Activated CD4-positive, CD25-positive, alpha-beta regulatory T cell (primary cell): Measurements from ENCODE around the gene SLC16A5.
"Not testable (repeated sequence)": the region's sequence is repeated elsewhere in the genome, so short reads cannot be mapped to it uniquely, and the experiment has no call there.

Experiments used
- DNase-seq, 4 experiments: peaks; one replicate each; lab custom pipeline; 2025; lab: John Stamatoyannopoulos, UW

Gene SLC16A5, protein sequence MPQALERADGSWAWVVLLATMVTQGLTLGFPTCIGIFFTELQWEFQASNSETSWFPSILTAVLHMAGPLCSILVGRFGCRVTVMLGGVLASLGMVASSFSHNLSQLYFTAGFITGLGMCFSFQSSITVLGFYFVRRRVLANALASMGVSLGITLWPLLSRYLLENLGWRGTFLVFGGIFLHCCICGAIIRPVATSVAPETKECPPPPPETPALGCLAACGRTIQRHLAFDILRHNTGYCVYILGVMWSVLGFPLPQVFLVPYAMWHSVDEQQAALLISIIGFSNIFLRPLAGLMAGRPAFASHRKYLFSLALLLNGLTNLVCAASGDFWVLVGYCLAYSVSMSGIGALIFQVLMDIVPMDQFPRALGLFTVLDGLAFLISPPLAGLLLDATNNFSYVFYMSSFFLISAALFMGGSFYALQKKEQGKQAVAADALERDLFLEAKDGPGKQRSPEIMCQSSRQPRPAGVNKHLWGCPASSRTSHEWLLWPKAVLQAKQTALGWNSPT

DNA sequence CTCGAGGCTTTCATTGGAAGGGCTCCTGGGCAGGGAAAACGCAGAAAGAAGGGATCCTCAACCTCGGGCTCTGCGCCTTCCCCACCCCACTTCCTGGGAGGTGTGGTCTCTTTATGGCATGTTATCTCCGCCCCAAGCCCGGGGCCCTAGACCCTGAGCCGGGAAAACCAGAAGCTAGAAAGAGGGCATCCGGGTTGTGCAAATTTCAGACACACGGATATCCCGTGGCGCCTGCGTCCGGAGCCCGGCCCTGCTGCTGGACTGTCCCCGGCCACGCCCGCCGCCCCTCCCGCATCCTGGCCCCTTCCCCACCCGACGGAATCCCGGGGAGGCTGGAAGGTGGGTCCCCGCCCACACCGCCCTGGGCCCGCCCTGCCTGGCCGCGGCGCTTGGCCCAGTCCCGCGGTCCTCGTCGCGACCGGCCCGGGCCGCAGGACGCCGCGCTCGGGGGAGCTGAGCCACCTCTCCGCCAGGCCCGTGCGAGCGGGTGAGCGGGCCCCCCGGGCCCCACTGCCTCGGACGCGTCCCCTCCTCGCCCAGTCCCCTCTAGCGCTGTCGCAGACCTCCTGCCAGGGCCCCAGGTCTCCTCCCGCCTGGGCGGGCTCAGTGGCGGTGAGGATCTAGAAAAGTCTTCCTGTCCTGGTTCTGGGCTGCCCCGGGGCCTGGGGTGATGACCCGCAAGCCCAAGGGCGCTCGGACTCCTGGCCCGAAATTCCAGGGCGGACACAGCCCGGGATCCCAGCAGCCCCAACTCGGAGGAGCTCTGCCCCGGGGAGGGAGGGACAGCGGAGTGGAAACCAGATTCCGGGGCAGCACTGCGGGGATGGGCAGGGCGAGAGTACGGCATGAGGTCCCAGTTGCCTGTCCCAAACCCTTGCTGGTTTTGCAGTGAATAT, at the start of gene SLC16A5:
TSS of gene SLC16A5 (plus strand) at position 397 of the 896 bp plus-strand sequence. CDS start 5,683 bp downstream, outside the sequence.
- peak in 1 of 4 experiments; percentile 45 for DNase-seq

DNA sequence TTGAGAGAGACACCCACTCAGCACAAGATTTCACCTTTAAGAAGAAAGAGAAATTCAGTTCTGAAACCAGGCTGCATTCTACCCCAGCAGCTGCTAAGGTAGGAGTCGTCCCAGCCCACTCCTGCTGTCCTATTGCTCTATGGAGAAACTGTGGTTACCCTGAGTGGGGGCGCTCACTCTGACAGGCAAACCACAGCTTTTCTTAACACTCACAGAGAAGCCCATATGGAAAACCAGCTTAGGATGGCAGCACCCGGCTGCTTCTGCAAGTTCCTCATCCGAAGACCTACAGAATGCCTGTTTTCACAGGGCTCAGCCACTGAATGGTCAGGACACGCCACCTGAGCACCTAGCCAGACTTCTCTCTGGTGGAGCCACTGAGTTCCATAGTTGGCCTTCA, 48.5 kb upstream of the SLC16A5 start:
- no peak for DNase-seq

DNA sequence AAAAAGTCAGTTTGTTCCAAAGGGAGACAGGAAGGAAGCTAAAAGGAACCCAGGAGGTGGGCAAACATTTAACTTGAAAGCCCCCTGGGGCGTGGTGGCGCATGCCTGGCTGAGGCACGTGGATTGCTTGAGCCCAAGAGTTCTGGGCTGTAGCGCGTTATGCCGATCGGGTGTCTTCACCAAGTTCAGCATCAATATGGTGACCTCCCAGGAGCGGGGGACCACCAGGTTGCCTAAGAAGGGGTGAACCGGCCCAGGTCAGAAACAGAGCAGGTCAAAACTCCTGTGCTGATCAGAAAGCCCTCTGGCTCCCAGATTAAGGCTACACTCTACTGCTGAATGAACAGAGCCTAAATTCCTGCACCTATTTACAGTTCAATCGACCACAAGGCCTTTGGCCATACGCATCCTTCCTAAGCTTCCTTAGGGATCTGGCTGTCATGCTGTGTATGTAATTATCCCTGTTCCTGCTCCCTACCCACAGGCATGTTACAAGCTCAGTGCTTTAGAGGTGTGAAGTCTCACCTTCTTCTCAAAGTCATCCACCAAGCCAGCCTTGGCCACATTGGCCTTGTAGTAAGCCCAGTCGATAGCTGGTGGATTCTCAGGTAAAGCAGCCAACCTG, 46.0 kb upstream of the SLC16A5 start:
- no peak for DNase-seq

DNA sequence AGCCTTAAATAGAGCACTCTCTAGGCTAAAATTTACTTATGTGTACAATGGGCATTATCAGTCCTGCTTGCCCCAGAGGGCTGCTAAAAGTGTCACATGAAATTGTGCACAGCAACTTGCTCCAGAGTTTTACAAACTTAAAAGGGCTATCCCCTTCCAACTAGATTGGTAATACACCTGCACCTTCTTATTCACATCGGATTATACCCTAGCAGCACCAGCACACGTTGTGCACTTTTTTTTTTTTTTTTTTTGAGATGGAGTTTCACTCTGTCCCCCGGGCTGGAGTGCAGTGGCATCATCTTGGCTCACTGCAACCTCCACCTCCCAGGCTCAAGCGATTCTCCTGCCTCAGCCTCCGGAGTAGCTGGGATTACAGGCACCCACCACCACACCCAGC, 44.0 kb upstream of the SLC16A5 start:
- DNase-seq, result not testable (repeated sequence)

DNA sequence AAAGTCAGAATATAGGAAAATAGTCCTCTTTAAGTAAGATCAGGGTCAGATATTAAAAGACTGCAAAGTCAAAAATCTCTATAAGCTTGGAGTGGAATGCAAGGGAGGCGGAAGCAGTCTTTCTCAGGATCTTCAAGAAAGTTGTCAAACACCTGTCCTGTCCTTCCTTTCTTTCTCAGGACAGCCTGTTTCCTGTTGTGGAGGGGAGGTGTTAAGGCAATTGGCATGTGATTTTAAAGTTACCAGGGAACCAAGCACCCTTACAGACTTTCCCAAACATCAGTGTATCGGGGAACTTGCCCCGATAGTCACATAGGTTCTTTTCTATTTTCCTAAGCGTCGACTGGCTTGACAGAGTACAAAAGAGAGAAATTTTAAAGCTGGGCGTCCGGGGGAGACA, 43.0 kb upstream of the SLC16A5 start:
- no peak for DNase-seq

DNA sequence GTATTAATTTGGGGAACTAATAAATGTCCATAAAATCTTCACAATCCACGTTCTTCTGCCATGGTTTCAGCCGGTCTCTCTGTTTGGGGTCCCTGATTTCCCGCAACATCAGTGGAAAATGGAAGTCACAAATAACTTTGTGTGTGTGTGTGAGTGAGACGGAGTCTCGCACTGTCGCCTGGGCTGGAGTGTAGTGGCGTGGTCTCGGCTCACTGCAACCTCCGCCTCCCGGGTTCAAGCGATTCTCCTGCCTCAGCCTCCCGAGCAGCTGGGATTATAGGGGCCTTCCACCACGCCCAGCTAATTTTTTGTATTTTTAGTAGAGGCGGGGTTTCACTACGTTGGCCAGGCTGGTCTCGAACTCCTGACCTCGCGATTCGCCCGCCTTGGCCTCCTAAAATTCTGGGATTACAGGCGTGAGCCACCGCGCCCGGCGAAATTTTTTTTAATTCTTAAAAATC, 41.8 kb upstream of the SLC16A5 start:
- not testable (repeated sequence) for DNase-seq

- DNase-seq, result peak; percentile 86 to 90 (median 89)
Measured at GRCh38 chr17:75046407-75047289, 41.1 kb upstream of the SLC16A5 start, which contains the start of the genes ATP5PD and KCTD2. TSS of gene ATP5PD (minus strand) at chr17:75046969. CDS start at chr17:75042650, 4,319 bp downstream. TSS of gene KCTD2 (plus strand) at chr17:75047225. CDS start at chr17:75047251, 26 bp downstream.

DNA sequence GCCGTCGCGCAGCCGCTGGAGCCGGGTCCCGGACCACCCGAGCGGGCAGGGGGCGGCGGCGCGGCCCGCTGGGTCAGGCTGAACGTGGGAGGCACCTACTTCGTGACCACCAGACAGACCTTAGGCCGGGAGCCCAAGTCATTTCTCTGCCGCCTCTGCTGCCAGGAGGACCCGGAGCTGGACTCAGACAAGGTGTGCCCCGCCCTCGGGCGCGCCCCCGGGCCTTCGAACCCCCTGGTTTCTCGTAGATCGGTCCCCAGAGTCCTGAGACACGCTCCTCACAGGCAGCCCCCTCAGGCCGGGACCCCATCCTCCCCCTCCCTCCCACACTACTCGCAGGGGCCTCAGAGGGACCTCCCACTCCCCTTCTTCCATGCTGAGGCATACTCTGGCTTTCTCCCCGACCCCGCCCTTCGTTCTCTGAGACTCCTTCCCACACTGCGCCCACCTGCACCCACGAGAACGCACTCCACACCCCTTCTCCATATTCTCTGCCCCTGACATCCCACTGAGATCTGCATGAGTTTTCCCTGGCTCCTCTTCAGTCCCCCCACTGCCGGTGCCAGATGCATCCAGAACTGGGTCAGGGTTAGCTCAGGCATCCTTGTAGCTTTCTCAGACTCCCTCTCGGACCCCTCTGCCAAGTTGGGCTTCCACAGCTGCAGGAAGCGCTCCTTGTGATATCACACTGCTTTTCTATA, 40.2 kb upstream of the SLC16A5 start:
- DNase-seq, result peak in 2 of 4 experiments; percentile 8 to 11

DNA sequence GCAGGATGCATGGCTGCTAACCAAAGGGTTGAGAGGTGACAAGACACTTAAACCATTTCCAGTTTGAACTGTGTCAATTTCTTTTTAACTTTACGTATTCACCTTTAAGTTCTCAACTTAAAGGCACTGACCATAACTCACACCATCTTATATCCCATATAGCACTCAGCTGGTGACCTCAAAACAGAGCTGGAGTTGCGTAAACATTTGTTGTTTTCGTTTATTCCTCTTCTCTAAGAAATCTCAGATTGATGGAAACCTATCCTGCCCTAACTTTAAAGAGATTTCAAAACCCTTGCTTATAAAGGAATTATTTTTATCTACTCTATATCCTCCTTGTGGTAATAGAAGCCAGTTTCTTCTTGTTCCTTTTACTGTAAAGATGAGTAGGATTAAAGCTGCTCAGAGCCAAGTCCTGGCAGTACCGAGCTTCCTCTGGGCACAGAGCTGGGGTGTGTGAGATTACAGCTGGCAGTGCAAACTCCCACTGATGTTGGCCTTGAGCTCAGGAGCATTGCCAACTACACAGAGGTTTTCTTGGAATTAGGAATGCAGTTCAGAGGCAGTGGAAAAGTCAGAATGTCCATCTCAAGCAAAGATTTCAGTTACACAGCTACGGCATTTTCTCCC, 39.4 kb upstream of the SLC16A5 start:
- no peak for DNase-seq

- no peak for DNase-seq
Measured at GRCh38 chr17:75049057-75049456, 38.7 kb upstream of the SLC16A5 start.

DNA sequence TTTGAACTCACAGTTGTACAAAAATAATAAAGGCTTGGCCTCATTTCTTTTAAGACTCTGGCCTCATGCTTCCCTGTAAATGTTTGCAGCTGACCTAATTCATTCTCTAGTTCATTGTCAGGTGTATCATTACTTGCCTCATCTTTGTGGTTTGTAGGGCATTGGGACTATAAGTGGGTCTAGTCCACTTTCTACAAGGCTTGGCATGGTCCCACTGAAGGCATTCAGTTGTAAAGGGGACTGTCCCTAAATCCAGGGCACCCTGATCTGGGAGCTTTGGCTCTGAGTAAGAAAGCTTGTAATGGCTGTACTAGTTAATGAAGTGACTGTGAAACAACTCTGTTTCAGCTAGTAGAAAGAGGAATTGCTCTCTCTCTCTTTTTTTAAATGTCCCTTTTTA, 38.0 kb upstream of the SLC16A5 start:
- DNase-seq, result no peak

DNA sequence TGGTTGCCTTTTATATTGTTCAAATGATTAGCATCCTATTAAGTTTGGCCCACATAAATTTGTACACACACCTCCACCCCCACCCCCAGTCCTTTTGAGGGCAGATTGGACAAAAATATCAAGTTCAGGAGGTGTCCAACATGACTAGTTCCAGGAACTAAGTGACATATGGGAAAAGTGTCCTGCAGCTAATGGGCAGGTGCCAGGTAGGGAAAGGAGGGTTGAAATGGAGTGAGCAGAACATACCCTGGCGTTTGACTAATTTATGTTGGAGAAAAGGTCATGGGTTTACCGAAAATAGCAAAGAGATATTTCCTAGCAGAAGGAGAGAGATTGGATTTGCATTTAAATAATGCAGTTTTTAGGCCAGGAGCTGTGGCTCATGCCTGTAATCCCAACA, 35.8 kb upstream of the SLC16A5 start:
- no peak for DNase-seq

- DNase-seq, result no peak
Measured at GRCh38 chr17:75059369-75060345, 28.1 kb upstream of the SLC16A5 start.

GRCh38 chr17:75060434-75061054, 27.2 kb upstream of the SLC16A5 start:
- no peak for DNase-seq

DNA sequence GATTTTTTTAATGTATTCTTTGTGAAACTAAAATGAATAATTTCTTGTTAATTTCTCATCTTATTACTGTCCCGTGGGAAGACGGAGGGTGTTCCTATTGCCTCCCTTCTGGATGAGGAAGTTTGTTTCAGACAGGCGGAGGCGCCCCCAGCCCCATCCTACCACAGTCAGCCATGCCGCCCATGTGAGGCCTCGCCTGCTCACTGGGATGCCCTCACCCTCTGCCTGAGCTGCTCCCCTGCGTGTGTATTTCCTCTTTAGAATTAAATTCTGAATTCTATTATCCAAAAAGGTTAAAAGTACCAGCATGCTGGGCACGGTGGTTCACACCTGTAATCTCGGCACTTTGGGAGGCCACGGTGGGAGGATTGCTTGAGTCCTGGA, 26.7 kb upstream of the SLC16A5 start:
- DNase-seq, result no peak

DNA sequence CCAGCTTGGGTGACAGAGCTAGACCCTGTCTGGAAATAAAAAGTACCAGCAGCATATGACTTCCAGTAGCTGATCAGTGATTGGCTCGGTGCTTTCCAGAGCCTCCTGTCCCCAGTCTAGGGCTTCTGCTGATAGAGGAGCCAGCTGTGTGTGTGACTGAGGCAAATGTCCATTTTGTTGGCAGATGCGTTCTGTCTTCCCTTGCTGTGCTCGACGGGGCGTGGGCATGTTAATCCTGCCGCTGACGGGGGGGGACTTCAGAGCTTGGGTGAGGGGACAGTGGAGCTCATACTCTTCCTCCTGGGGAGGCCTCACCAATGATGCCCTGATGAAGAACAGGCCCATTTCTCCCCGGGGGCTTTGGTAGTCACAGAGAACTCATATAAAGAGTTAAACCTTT, 26.1 kb upstream of the SLC16A5 start:
- no peak for DNase-seq

- no peak for DNase-seq
Measured at GRCh38 chr17:75063201-75063600, 24.6 kb upstream of the SLC16A5 start.

GRCh38 chr17:75063626-75064025, 24.1 kb upstream of the SLC16A5 start:
- no peak for DNase-seq
